HG02571 (cell line): ENCODE data around the gene LGALS3.
"Not testable (repeated sequence)": the region's sequence is repeated elsewhere in the genome, so short reads cannot be mapped to it uniquely, and the experiment has no call there.

Experiments used
- ATAC-seq: cut with Tn5 transposase; IDR thresholded peaks from one replicate; pipeline ENCODE4 v1.9.1; 2021; ENCODE audit warnings: mild to moderate bottlenecking, moderate library complexity; ENCODE audit not compliant: unreplicated experiment

The LGALS3 gene

GRCh38 chr14:55129086-55129427 lies at the start of gene LGALS3:
LGALS3 (plus strand) TSS chr14:55129252; CDS start chr14:55137374, 8,122 bp downstream.
- peak; percentile 56 for ATAC-seq

- not testable (repeated sequence) for ATAC-seq
Measured at GRCh38 chr14:55079961-55080360, 49.1 kb upstream of the LGALS3 start.

- no peak for ATAC-seq
Measured at GRCh38 chr14:55084401-55085059, 44.5 kb upstream of the LGALS3 start.

DNA sequence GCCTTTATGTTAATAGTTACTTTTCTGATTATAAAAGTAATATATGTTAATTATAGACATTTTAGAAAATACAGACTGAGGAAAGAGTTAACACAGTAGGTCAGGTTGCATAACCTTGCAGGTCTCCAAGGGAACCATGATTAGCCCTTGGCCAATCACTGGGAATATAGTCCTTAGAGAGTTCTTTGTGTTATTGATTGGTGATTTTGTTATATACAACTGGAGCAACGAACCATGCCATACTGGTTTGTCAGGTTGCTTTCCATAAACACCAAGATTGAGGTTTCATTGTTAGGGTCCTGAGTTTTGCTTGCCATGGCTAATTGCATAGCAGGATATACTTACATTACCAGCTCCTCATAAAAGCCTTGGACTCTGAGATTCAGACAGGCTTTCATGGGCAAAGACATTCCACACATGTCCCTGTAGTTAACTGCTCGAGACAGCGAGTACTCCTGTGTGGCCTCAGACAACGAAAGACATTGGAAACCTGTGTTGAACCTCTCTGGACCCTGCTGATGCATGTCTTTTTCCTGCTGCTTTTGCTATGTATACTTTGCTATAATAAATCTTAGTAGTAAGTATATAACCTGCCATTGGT lies 43.9 kb upstream of the LGALS3 start:
- ATAC-seq = no peak

DNA sequence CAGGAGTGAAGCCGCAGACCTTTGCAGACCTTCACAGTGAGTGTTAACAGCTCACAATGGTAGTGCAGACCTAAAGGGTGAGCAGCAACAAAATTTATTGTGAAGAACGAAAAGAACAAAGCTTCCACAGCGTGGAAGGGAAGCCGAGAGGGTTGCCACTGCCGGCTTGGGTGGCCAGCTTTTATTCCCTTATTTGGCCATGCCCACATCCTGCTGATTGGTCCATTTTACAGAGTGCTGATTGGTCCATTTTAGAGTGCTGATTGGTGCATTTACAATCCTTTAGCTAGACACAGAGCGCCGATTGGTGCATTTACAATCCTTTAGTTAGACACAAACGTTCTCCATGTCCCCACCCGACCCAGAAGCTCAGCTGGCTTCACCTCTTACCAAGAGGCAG lies 42.1 kb upstream of the LGALS3 start:
- no peak for ATAC-seq

DNA sequence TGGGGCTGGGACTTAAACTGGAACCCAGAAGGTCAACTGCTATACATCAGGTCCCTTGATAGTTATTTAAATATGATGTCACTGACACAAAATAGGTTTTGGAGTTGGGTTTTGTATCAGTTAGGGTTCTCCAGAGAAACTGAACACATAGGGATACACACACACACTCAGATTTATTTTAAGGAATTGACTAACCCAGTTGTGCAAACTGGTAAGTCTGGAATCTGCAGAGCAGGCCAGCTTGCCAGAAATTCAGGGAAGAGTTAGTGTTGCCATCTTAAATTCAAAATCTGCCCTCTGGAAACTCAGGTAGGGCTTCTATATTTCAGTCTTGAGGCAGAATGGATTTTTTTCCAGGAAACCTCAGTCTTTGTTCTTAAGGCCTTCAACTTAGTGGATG lies 40.7 kb upstream of the LGALS3 start:
- ATAC-seq = no peak

- ATAC-seq = no peak
Measured at GRCh38 chr14:55092341-55092740, 36.7 kb upstream of the LGALS3 start.

DNA sequence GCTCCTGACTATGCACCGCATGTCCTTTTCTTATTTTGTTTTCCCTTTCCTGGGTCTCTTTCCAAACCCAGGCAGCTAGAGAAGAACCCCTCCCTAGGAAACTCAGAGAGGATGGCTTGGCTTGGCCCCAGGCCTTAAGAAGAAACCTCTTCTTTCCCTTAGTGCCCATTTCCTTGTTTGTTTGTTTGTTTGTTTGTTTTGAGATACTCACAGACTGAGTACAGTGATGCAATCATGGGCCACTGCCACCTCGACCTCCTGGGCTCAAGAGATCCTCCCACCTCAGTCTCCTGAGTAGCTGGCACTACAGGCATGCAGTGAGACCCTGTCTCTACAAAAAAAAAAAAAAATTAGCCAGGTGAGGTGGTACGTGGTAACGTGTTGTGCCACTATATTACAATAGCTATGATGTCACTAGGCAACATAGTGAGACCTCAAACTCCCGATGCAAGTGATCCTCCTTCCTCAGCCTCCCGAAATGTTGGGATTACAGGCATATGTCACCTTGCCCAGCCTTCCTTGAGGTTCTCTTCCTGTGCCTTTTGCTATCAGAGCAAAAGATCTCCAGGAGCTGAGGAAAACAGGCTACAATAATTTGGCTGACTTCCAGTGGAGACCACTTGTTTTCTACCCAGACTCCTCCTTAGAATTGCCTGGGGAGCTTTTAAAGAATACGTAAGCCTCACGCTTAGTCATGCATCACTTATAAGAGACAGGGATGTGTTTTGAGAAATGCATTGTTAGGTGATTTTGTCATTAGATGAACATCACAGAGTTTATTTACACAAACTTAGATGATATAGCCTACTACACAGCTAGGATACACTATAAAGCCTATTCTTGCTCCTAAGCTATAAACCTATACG lies 34.5 kb upstream of the LGALS3 start:
- no peak for ATAC-seq

- peak; percentile 51 for ATAC-seq
Measured at GRCh38 chr14:55097881-55098560, 31.0 kb upstream of the LGALS3 start.

GRCh38 chr14:55098561-55098898 lies 30.5 kb upstream of the LGALS3 start:
- no peak for ATAC-seq

- ATAC-seq = no peak
Measured at GRCh38 chr14:55099756-55100155, 29.3 kb upstream of the LGALS3 start.

DNA sequence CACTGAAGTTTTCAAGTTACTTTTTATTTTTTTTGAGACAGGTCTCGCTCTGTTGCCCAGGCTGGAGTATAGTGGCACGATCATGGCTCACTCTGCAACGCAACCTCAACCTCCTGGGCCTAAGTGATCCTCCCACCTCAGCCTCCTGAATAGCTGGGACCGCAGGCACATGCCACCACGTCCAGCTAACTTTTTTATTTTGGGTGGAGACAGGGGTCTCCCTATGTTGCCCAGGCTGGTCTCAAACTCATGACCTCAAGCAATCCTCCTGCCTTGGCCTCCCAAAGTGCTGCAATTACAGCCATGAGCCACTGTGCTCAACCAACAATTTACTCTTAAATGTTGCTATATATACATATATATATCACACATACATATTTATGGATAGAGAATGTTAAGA lies 27.4 kb upstream of the LGALS3 start:
- no peak for ATAC-seq

GRCh38 chr14:55102141-55102621 lies 26.9 kb upstream of the LGALS3 start:
- peak; percentile 68 for ATAC-seq

GRCh38 chr14:55103005-55103640 lies 25.9 kb upstream of the LGALS3 start:
- ATAC-seq = peak; percentile 31

- no peak for ATAC-seq
Measured at GRCh38 chr14:55103971-55104954, 24.8 kb upstream of the LGALS3 start.

DNA sequence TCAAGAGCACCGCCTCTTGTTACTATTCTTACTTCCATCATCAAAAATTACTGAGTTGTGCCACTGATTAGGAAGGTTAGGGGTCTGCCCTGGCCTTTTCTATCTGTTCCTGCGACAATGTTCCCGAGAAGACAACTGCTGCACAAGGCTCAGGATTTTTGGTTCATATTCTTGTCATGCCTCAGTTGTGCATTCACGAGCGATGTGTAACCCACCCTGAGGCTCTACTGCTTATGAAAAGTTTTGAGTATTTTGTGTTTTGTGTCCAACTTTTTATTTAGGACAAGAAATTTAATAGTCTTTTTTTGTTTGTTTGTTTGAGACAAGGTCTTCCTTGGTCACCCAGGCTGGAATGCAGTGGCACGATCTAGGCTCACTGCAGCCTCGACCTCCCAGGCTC lies 23.1 kb upstream of the LGALS3 start:
- ATAC-seq = no peak

GRCh38 chr14:55107766-55108554 lies 21.1 kb upstream of the LGALS3 start:
- no peak for ATAC-seq

DNA sequence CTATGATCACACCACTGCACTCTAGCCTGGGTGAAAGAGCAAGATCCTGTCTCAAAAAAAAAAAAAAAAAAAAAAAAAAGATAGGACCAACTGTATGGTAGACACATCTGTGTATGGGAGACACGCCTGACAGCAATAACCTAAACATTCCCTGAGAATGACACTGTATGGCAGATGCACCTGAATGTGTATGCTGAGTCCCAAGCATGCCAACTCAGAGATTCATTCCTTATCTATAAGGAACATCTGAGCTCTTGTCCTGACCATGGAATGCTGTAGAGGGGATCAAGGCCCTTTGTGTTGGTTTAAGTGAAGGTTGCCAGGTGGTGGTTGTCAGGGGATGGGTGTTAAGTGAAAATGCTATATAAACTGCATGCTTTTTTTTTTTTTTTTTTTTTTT lies 19.2 kb upstream of the LGALS3 start:
- no peak for ATAC-seq

DNA sequence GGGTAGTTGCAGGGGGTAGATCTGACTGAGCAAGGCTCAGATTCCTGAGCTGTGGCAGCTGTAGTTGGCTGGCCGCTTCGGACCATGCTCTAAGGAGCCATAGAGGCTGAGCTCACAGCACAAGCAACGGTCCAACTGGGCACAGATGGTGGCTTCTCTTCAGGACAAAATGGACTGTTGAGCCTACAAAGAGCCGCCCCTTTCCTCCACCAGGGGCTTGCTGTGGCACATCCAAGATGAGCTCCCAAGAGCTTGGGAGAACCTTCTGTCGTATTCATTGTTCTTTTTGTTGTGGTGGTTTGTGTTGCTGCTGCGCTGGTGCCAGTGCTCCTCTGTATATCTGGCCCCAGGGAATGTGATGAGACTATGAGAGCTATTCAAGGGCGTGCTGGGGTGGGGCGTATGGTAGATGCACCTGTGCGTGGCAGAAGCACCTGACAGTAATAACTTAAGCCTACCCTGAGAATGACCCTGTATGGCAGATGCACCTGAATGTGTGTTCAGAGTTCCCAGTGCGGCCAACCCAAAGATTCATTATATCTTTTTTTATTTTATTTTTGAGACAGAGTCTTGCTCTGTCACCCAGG lies 17.8 kb upstream of the LGALS3 start:
- no peak for ATAC-seq
